Upper lobe of left lung (tissue), 6 donors: ENCODE results near the gene PPP3CA. TPM values are rescaled to one million over a fixed set of nuclear protein-coding genes. Genes with fewer than 3 reads are reported as not detected.

ENCODE experiments used
- ATAC-seq, 2 donors: fragments of 200-7000 bp; cut with Tn5 transposase; one replicate each; pipeline ENCODE4 v1.9.1; 2022; ENCODE audit warnings: mild to moderate bottlenecking in 2 of 2, moderate library complexity in 2 of 2; ENCODE audit not compliant: low FRiP score in 2 of 2
- DNase-seq, 2 donors: peaks; one replicate each; pipeline ENCODE4 v3.0.0-alpha.2; 2019 to 2020
- H3K27ac ChIP-seq, 4 donors: fragments of 200-600 bp; sonication (generic); one replicate each; pipeline ENCODE4 v1.5.1; 2016 to 2019
- H3K27me3 ChIP-seq, 4 donors: fragments of 200-600 bp; sonication (generic); one replicate each; pipeline ENCODE4 v1.5.1; 2017 to 2019
- H3K36me3 ChIP-seq, 4 donors: fragments of 200-600 bp; sonication (generic); one replicate each; pipeline ENCODE4 v1.5.1; 2016 to 2019
- H3K4me1 ChIP-seq, 4 donors: fragments of 200-600 bp; sonication (generic); one replicate each; pipeline ENCODE4 v1.5.1; 2018 to 2019
- H3K4me3 ChIP-seq, 4 donors: fragments of 200-600 bp; sonication (generic); one replicate each; pipeline ENCODE4 v1.5.1; 2017 to 2019; ENCODE audit warnings: mild to moderate bottlenecking in 2 of 4, moderate library complexity in 1 of 4
- H3K9me3 ChIP-seq, 4 donors: fragments of 200-600 bp; sonication (generic); one replicate each; pipeline ENCODE4 v1.5.1; 2018 to 2019
- EP300 ChIP-seq, 4 donors: sonication (generic); formaldehyde crosslinking; IDR thresholded peaks; one replicate each; pipeline ENCODE4 v1.5.1; 2017; ENCODE audit warnings: antibody characterized with exemption in 4 of 4, control low read depth in 2 of 4
- POLR2A ChIP-seq, 4 donors: fragments of 450-650 bp; IDR thresholded peaks; one replicate each; pipeline ENCODE4 v1.5.1; 2016 to 2017; ENCODE audit warnings: antibody characterized with exemption in 4 of 4, mild to moderate bottlenecking in 2 of 4
- POLR2AphosphoS5 ChIP-seq, 2 donors: sonication (generic); formaldehyde crosslinking; IDR thresholded peaks; one replicate each; pipeline ENCODE4 v1.5.1; 2017; ENCODE audit warnings: antibody characterized with exemption in 2 of 2
- WGBS, 2 donors: methylation state at CpG; one replicate each; pipeline ENCODE4 v1.1.5; 2017 to 2018; 5-methylcytosine and 5-hydroxymethylcytosine counted together
- total RNA-seq, 6 donors: library from RNA; depleted of rRNA in 4 of 6; stranded (reverse); fragments of >200 nt in 4 of 6; gene quantifications; one replicate each; pipeline versions ENCODE4 v1.1.0 to v1.2.1, GENCODE V29; 2016 to 2021
- TF ChIP-seq, protein P1 (sequence below), 6 experiments: fragments of 450-650 bp in 4 of 6; fragments of 200-600 bp in 2 of 6; sonication (generic) in 2 of 6; IDR thresholded peaks; one replicate each; pipeline ENCODE4 v1.5.1; 2016 to 2019; ENCODE audit warnings: antibody characterized with exemption in 6 of 6
- donor health status: DM: no; HTN: no; CAD: no; lungs with moderate emphysema.
- donor health status: DM: no; HTN: yes; CAD: no; lungs with severe emphysema.

Gene PPP3CA
- 10 to 100 TPM; 28.3 to 62.0 (median 50.0) TPM for total RNA-seq

DNA sequence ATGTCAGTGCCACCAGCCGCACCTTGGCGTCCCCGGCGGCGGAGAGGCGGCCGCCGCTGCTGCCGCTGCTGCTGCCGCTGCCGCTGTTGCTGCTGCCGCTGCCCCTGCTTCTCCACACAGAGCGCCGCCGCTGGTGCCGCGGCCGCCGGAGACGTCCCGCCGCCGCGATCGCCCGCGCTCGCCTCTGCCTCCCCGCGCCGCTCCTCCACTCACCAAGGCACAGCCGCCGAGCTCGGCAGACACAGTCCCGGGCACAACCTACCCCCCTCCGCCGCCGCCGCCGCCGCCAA lies at the start of gene PPP3CA:
Gene PPP3CA (minus strand): TSS at position 260 of the 290 bp plus-strand sequence.
- peaks cover 20 to 31% (median 25%) of the 10 kb centered on the region in 4 donors for H3K4me1 ChIP-seq
- DNase-seq (no peak), ATAC-seq (peak in 1 of 2 donors; percentile 23)
- H3K27me3 ChIP-seq: no peaks in the 10 kb centered on the region
- no peaks in the 10 kb centered on the region for H3K9me3 ChIP-seq
- TF ChIP-seq, protein P1, sequence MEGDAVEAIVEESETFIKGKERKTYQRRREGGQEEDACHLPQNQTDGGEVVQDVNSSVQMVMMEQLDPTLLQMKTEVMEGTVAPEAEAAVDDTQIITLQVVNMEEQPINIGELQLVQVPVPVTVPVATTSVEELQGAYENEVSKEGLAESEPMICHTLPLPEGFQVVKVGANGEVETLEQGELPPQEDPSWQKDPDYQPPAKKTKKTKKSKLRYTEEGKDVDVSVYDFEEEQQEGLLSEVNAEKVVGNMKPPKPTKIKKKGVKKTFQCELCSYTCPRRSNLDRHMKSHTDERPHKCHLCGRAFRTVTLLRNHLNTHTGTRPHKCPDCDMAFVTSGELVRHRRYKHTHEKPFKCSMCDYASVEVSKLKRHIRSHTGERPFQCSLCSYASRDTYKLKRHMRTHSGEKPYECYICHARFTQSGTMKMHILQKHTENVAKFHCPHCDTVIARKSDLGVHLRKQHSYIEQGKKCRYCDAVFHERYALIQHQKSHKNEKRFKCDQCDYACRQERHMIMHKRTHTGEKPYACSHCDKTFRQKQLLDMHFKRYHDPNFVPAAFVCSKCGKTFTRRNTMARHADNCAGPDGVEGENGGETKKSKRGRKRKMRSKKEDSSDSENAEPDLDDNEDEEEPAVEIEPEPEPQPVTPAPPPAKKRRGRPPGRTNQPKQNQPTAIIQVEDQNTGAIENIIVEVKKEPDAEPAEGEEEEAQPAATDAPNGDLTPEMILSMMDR (IDR thresholded peaks at IDR 0.05): peak in 1 of 6 experiments; percentile 17
- TF ChIP-seq POLR2AphosphoS5 (IDR thresholded peaks at IDR 0.05) (peak in 1 of 2 donors; percentile 48), POLR2A (IDR thresholded peaks at IDR 0.05) (peak in 3 of 4 donors; percentile 52 to 84 (median 70)), EP300 (IDR thresholded peaks at IDR 0.05) (no peak)
- H3K4me3 ChIP-seq: peak within 1 kb of the TSS; percentile 85 to 98 (median 95)
- H3K36me3 ChIP-seq: no peaks in the 10 kb centered on the region
- peak within 1 kb of the TSS; percentile 95 to 99 (median 98) for H3K27ac ChIP-seq
- 2% methylated on average over 10 of the region's 41 CpGs; no CpG with 5 or more reads in 1 of the 2 donors for WGBS, 2 donors

DNA sequence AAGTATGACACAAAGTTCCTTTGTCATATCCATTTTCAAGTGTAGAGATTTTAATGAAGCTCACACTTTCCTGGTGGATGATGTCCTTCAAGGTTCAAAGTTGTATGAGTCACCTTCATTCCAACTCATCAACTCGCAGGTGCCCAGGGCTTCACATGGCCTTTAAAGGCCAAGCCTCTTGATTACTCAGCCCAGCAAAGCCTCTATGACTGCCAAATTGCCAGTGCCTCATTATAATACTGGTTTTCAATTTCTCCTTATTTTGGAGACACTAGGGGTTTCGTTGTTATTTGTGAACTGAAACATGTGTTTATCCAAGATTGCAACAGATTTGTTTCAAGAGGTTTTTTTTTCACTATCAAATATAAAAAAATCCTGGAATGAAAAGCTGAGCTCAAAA lies 45.9 kb upstream of the PPP3CA start:
- no peaks in the 10 kb centered on the region for H3K36me3 ChIP-seq
- no peak overlapping the region for H3K4me3 ChIP-seq
- DNase-seq: no peak
- TF ChIP-seq POLR2AphosphoS5 (IDR thresholded peaks at IDR 0.05) (no peak), POLR2A (IDR thresholded peaks at IDR 0.05) (no peak), EP300 (IDR thresholded peaks at IDR 0.05) (no peak)
- TF ChIP-seq, protein P1 (IDR thresholded peaks at IDR 0.05): no peak
- WGBS, 2 donors: 67 to 82% methylated on average over 2 of the region's 2 CpGs
- H3K9me3 ChIP-seq: no peaks in the 10 kb centered on the region
- H3K27me3 ChIP-seq: no peaks in the 10 kb centered on the region
- no peaks in the 10 kb centered on the region for H3K4me1 ChIP-seq
- no peak for ATAC-seq
- H3K27ac ChIP-seq: no peak overlapping the region

DNA sequence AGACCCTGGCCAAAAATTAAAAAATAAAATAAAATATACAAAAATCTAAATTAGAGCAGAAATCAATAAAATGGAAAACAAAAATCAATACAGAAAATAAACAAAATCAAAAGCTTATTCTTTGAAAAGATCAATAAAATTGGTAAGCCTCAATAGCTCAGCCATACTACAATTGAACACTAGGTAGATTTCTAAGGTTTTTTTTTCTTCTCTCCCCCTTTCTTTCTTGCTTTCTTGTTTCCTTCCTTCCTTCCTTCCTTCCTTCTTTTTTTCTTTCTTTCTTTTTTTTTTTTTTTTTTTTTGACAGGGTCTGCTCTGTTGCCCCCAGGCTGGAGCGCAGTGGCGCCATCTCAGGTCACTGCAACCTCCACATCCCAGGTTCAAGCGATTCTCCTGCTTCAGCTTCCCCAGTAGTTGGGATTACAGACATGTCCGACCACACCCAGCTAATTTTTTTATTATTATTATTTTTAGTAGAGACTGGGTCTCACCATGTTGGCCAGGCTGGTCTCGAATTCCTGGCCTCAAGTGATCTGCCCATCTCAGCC lies 23.4 kb upstream of the PPP3CA start:
- no peaks in the 10 kb centered on the region for H3K9me3 ChIP-seq
- no peaks in the 10 kb centered on the region for H3K27me3 ChIP-seq
- no peak overlapping the region for H3K27ac ChIP-seq
- no peak overlapping the region for H3K4me3 ChIP-seq
- TF ChIP-seq, protein P1 (IDR thresholded peaks at IDR 0.05): no peak
- TF ChIP-seq POLR2A (IDR thresholded peaks at IDR 0.05): no peak
- TF ChIP-seq POLR2AphosphoS5 (IDR thresholded peaks at IDR 0.05): no peak
- TF ChIP-seq EP300 (IDR thresholded peaks at IDR 0.05): no peak
- H3K36me3 ChIP-seq: no peaks in the 10 kb centered on the region
- no peak for DNase-seq
- ATAC-seq: no peak
- H3K4me1 ChIP-seq: no peaks in the 10 kb centered on the region
- 82 to 95% methylated on average over 4 to 5 of the region's 5 CpGs for WGBS, 2 donors

DNA sequence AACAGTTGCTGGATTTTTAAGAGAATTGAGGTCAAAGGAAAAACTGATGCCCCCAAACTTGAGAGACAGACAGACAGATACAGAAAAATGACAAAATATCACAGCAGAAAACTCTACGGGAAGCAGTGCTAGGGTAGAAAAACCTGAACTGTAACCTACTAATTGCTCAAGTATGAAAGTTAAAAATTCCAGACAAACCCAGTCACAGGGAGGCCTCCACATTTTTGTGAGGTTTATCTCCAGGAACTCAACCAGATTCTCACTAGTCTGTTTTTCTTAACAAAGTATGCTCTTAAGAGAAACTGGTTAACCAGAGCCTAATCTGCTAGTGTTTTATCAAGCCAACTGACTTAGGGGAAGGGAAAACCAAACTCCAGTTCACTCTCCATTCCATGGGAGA lies 19.9 kb upstream of the PPP3CA start:
- H3K27ac ChIP-seq: no peak overlapping the region

More for the DNA sequence above, 19.9 kb upstream of the PPP3CA start:
- Histone ChIP-seq H3K4me3 (no peak overlapping the region), H3K9me3 (no peaks in the 10 kb centered on the region), H3K4me1 (no peaks in the 10 kb centered on the region), H3K27me3 (no peaks in the 10 kb centered on the region), H3K36me3 (no peaks in the 10 kb centered on the region)
- no peak for DNase-seq
- no peak for ATAC-seq
- TF ChIP-seq EP300 (IDR thresholded peaks at IDR 0.05) (no peak), POLR2A (IDR thresholded peaks at IDR 0.05) (no peak), POLR2AphosphoS5 (IDR thresholded peaks at IDR 0.05) (no peak)
- TF ChIP-seq, protein P1 (IDR thresholded peaks at IDR 0.05): no peak
- WGBS, 2 donors: 71 to 80% methylated on average over 1 of the region's 1 CpG
